DMS153 (cell line): ENCODE data around the gene ACTMAP.
"Not testable (repeated sequence)": the region's sequence is repeated elsewhere in the genome, so short reads cannot be mapped to it uniquely, and the experiment has no call there.

ENCODE experiments used
- DNase-seq: peaks from one replicate; lab custom pipeline; 2025; lab: John Stamatoyannopoulos, UW

Gene ACTMAP

GRCh38 chr19:40775632-40776022, 25.4 kb upstream of the ACTMAP start:
- no peak for DNase-seq

GRCh38 chr19:40774916-40775631, 24.8 kb upstream of the ACTMAP start, which contains the start of gene MIA:
MIA (plus strand) TSS chr19:40775521; CDS start chr19:40775543, 22 bp downstream.
- DNase-seq, result no peak

- not testable (repeated sequence) for DNase-seq
Observed at GRCh38 chr19:40771101-40771862, 21.0 kb upstream of the ACTMAP start.

- no peak for DNase-seq
Observed at GRCh38 chr19:40768869-40769268, 18.6 kb upstream of the ACTMAP start.

GRCh38 chr19:40766385-40766784, 16.1 kb upstream of the ACTMAP start:
- not testable (repeated sequence) for DNase-seq

GRCh38 chr19:40763963-40764362, 13.7 kb upstream of the ACTMAP start:
- DNase-seq, result no peak

GRCh38 chr19:40763526-40763925, 13.2 kb upstream of the ACTMAP start:
- DNase-seq, result no peak

GRCh38 chr19:40762754-40763470, 12.6 kb upstream of the ACTMAP start:
- no peak for DNase-seq

GRCh38 chr19:40759352-40759751, 9.1 kb upstream of the ACTMAP start:
- DNase-seq, result no peak

- DNase-seq, result no peak
Observed at GRCh38 chr19:40758491-40758890, 8.2 kb upstream of the ACTMAP start.

GRCh38 chr19:40756502-40757110, 6.3 kb upstream of the ACTMAP start:
- DNase-seq, result no peak

- no peak for DNase-seq
Observed at GRCh38 chr19:40755791-40756190, 5.5 kb upstream of the ACTMAP start.

- DNase-seq, result no peak
Observed at GRCh38 chr19:40755248-40755624, 5.0 kb upstream of the ACTMAP start.

- no peak for DNase-seq
Observed at GRCh38 chr19:40754611-40755247, 4.5 kb upstream of the ACTMAP start.

GRCh38 chr19:40752257-40752781, 2.0 kb upstream of the ACTMAP start:
- DNase-seq, result no peak

- peak; percentile 96 for DNase-seq
Observed at GRCh38 chr19:40750874-40751537, 729 bp upstream of the ACTMAP start, which contains the start of gene SNRPA. SNRPA (plus strand) TSS chr19:40751203; CDS start chr19:40751409, 206 bp downstream.

GRCh38 chr19:40747536-40747935, 2.7 kb downstream of the ACTMAP start:
- no peak for DNase-seq

- DNase-seq, result no peak
Observed at GRCh38 chr19:40745402-40745780, 4.9 kb downstream of the ACTMAP start.

GRCh38 chr19:40744554-40745401, 5.5 kb downstream of the ACTMAP start:
- DNase-seq, result no peak

- no peak for DNase-seq
Observed at GRCh38 chr19:40743926-40744325, 6.4 kb downstream of the ACTMAP start.
